ENCODE results near the gene GPSM3. TPM values are rescaled to one million over a fixed set of nuclear protein-coding genes. Genes with fewer than 3 reads are reported as not detected.
A peak's percentile ranks its signal among the peaks of the same experiment; 100 is the strongest.
"Not testable (repeated sequence)": the region's sequence is repeated elsewhere in the genome, so short reads cannot be mapped to it uniquely, and the experiment has no call there.

Gene GPSM3
- total RNA-seq, 6 experiments from 2014 or later, result 4.0 to 10.1 (median 7.6) TPM

DNA sequence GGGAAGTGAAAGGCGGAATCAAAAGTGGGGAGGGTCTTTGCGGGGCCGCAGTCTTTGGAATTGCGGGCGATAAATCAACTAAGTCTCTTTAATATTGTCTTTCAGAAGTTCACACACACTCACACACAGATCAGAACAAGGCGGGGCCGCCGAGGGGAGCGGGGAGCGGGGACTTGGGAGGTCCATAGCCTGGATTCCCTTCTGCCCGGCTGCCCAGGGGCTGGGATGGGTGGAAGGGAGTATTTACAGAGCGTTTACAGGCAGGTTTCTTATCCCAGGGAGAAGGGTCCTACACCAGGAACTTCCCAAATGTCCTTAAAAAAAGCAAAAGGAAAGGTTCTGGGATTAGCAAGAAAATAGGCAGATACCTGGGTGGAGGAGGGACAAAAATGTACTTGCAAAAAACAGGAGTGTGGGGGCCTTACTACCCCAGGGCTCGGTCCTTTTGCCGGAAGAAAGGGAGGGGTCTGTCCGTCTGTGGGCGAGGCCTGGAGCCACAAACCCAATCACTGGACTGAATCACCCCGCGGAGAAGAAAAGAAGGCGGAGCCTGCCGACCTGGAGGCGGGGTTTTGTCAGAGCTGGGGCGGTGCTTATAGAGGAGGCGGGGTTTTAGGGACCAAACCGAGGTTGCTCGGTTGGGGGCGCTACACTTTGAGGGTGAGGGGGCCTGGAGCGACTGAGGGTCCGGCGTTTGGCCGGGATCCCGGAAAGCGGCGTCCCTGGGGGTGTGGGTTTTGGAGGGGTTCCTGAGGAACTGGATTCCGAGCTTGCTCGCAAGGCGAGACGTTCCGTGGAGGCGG, 44.0 kb downstream of the GPSM3 start:
- Mint-ChIP-seq H3K27me3 (ENCODE audit: insufficient read depth) (peaks cover 7% of the 10 kb centered on the region), H3K36me3 (ENCODE audit: low read depth) (peaks cover 13% of the 10 kb centered on the region; the same call in 1 of the 2 replicates), H3K27ac (no peak overlapping the region), H3K9me3 (no peaks in the 10 kb centered on the region), H3K4me1 (ENCODE audit: low read depth) (peaks cover 27% of the 10 kb centered on the region), H3K4me3 (no peak overlapping the region)
- no peak for DNase-seq
- TF ChIP-seq, protein P1, sequence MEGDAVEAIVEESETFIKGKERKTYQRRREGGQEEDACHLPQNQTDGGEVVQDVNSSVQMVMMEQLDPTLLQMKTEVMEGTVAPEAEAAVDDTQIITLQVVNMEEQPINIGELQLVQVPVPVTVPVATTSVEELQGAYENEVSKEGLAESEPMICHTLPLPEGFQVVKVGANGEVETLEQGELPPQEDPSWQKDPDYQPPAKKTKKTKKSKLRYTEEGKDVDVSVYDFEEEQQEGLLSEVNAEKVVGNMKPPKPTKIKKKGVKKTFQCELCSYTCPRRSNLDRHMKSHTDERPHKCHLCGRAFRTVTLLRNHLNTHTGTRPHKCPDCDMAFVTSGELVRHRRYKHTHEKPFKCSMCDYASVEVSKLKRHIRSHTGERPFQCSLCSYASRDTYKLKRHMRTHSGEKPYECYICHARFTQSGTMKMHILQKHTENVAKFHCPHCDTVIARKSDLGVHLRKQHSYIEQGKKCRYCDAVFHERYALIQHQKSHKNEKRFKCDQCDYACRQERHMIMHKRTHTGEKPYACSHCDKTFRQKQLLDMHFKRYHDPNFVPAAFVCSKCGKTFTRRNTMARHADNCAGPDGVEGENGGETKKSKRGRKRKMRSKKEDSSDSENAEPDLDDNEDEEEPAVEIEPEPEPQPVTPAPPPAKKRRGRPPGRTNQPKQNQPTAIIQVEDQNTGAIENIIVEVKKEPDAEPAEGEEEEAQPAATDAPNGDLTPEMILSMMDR (IDR thresholded peaks at IDR 0.05), result no peak

DNA sequence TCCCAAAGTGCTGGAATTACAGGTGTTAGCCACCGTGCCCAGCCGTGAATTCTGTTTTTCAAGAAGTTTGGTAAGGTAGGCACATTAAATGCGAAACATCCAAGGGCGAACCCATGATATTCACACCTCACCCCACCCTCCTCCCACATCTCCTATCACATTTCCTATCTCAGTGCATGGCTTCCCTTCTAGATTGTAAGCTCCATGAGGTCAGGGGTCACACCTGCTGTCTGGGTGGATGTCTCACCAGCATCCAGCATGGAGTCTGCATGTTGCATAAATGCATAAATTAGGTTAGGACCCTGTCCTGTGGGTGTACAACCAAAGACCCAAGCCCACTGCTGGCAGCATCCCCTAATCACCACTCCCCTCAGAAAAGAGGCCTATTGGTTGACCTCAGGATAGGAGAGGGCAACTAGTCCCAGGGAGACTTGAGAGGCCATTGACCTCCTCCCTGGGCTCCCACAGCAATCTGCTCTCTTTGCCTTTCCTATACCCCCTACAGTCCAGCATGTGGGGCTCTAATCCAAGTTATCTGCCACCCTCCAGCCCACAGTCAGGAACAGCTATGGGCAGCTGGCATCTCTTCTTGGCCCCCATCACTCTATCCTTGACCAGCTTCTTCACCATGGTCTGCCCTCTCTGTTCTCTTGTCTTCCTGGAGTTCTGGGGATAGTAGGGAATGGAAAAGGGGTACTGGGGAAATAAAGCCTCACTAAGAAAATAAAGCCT, 44.9 kb downstream of the GPSM3 start:
- no peak overlapping the region for H3K4me3 Mint-ChIP-seq
- no peak overlapping the region for H3K27ac Mint-ChIP-seq
- peaks cover 13% of the 10 kb centered on the region; the same call in 1 of the 2 replicates for H3K36me3 Mint-ChIP-seq (ENCODE audit: low read depth)
- peaks cover 18% of the 10 kb centered on the region for H3K4me1 Mint-ChIP-seq (ENCODE audit: low read depth)
- H3K9me3 Mint-ChIP-seq, result no peaks in the 10 kb centered on the region
- H3K27me3 Mint-ChIP-seq (ENCODE audit: insufficient read depth), result peaks cover 7% of the 10 kb centered on the region
- TF ChIP-seq, protein P1 (IDR thresholded peaks at IDR 0.05), result no peak
- no peak for DNase-seq

DNA sequence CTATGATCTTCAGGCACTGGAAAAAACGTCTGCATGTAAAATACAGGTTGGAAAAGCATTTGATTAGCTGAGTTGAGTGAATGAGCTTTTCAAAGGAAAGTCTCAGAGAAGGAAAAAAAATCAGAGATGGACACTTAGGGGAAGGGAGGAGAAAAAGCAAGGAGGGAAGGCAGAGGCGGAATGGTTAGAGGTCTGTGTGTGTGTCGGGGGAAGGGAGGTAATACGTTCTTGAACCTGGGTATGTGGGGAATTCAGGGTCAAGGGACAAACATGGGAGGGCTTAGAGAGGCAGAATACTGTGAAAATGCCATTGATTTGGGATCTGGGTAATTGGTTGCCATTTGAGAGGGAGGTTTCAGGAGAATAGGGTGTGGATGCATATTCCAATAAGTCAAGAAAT, 45.8 kb downstream of the GPSM3 start:
- DNase-seq, result no peak
- no peak overlapping the region for H3K27ac Mint-ChIP-seq
- H3K36me3 Mint-ChIP-seq (ENCODE audit: low read depth), result peaks cover 13% of the 10 kb centered on the region; the same call in 1 of the 2 replicates
- H3K4me3 Mint-ChIP-seq, result no peak overlapping the region
- peaks cover 10% of the 10 kb centered on the region for H3K27me3 Mint-ChIP-seq (ENCODE audit: insufficient read depth)
- no peaks in the 10 kb centered on the region for H3K9me3 Mint-ChIP-seq
- TF ChIP-seq, protein P1 (IDR thresholded peaks at IDR 0.05), result no peak
- peaks cover 10% of the 10 kb centered on the region for H3K4me1 Mint-ChIP-seq (ENCODE audit: low read depth)

DNA sequence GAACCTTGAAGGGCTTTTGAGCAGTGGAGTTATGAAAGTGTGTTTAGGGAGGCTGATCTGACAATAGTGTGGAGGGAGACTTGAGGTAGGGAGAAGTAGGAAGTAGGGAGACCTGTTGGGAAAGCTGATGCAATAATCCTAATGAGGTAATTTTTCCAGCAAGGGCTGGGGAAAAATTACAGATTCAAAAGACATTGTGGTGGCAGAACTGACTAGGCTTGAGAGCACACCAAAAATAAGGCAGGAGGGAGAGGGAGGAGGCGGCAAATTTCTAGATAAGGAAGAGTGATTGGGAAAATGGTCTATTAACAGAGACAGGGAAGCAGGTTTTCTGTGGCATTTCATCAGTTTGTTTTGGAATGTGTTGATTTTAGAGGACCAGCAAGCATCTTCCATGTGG, 46.2 kb downstream of the GPSM3 start:
- peaks cover 7% of the 10 kb centered on the region for H3K4me1 Mint-ChIP-seq (ENCODE audit: low read depth)
- peaks cover 10% of the 10 kb centered on the region for H3K27me3 Mint-ChIP-seq (ENCODE audit: insufficient read depth)
- no peak overlapping the region for H3K27ac Mint-ChIP-seq
- TF ChIP-seq, protein P1 (IDR thresholded peaks at IDR 0.05), result no peak
- DNase-seq, result no peak
- no peak overlapping the region for H3K4me3 Mint-ChIP-seq
- peaks cover 13% of the 10 kb centered on the region; the same call in 1 of the 2 replicates for H3K36me3 Mint-ChIP-seq (ENCODE audit: low read depth)
- H3K9me3 Mint-ChIP-seq, result no peaks in the 10 kb centered on the region

DNA sequence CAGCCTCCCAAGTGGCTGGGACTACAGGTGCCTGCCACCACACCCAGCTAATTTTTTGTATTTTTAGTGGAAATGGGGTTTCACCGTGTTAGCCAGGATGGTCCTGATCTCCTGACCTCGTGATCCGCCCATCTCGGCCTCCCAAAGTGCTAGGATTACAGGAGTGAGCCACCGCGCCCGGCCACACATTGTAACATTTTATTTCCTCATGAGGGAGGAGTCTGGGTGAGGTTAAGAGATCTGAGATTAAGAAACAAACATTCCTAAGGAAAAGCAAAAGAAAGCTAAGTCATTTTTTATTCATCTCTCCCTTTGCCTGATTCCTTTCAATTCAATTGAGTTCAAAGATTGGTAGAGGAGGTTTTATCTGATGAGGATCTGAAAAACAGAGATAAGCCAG, 48.2 kb downstream of the GPSM3 start:
- H3K9me3 Mint-ChIP-seq; DNase-seq; H3K4me3 Mint-ChIP-seq; H3K4me1 Mint-ChIP-seq (ENCODE audit: low read depth); H3K27ac Mint-ChIP-seq; H3K27me3 Mint-ChIP-seq (ENCODE audit: insufficient read depth): not testable (repeated sequence)
- peaks cover 13% of the 10 kb centered on the region; the same call in 1 of the 2 replicates for H3K36me3 Mint-ChIP-seq (ENCODE audit: low read depth)

Small RNAs within 50 kb of the gene (microRNA-seq; reads per million reads assigned to microRNA genes)
- gene MIR6721 (9.3 reads per million, percentile 7 among the genes with 10 or more reads in this experiment), gene MIR6833 (not detected)

Other genes starting within 250 kb of the GPSM3 start
- gene CFB, start 246.5 kb downstream of the GPSM3 start, total RNA-seq (2021; fragmentation: NEBNext Ultra II Directional; extraction: Animal tissue kit (Norgen Biotek cat#: 25700)), result 1 to 10 TPM in 2 of 6 experiments, under 1 TPM in 3, not detected in 1; 0.33 to 1.3 (median 0.81) TPM
- gene NELFE, start 233.7 kb downstream of the GPSM3 start, total RNA-seq (2021; fragmentation: NEBNext Ultra II Directional; extraction: Animal tissue kit (Norgen Biotek cat#: 25700)), result 10 to 100 TPM; 63.4 to 87.0 (median 78.7) TPM
- gene SKIC2, start 233.5 kb downstream of the GPSM3 start, total RNA-seq (2021; fragmentation: NEBNext Ultra II Directional; extraction: Animal tissue kit (Norgen Biotek cat#: 25700)), result 10 to 100 TPM; 74.0 to 83.3 (median 77.8) TPM
- 10 to 100 TPM; 14.1 to 20.5 (median 16.5) TPM for gene DXO, start 220.5 kb downstream of the GPSM3 start, total RNA-seq (2021; fragmentation: NEBNext Ultra II Directional; extraction: Animal tissue kit (Norgen Biotek cat#: 25700))
- 1 to 10 TPM; 1.2 to 3.2 (median 2.0) TPM for gene C4A, start 210.6 kb downstream of the GPSM3 start, total RNA-seq (2021; fragmentation: NEBNext Ultra II Directional; extraction: Animal tissue kit (Norgen Biotek cat#: 25700))
- 1 to 10 TPM; 1.5 to 2.5 (median 2.0) TPM for gene C4B, start 177.8 kb downstream of the GPSM3 start, total RNA-seq (2021; fragmentation: NEBNext Ultra II Directional; extraction: Animal tissue kit (Norgen Biotek cat#: 25700))
- under 1 TPM in 1 of 6 experiments, not detected in 5; 0.17 TPM for gene CYP21A2, start 154.2 kb downstream of the GPSM3 start, total RNA-seq (2021; fragmentation: NEBNext Ultra II Directional; extraction: Animal tissue kit (Norgen Biotek cat#: 25700))
- gene TNXB, start 83.3 kb downstream of the GPSM3 start, total RNA-seq (2021; fragmentation: NEBNext Ultra II Directional; extraction: Animal tissue kit (Norgen Biotek cat#: 25700)), result 1 to 10 TPM in 1 of 6 experiments, under 1 TPM in 5; 0.28 to 1.4 (median 0.83) TPM
- gene ATF6B, start 64.4 kb downstream of the GPSM3 start, total RNA-seq (2021; fragmentation: NEBNext Ultra II Directional; extraction: Animal tissue kit (Norgen Biotek cat#: 25700)), result 10 to 100 TPM; 80.0 to 96.2 (median 88.7) TPM
- 1 to 10 TPM; 4.3 to 6.0 (median 4.9) TPM for gene FKBPL, start 62.4 kb downstream of the GPSM3 start, total RNA-seq (2021; fragmentation: NEBNext Ultra II Directional; extraction: Animal tissue kit (Norgen Biotek cat#: 25700))
- 1 to 10 TPM; 2.6 to 5.8 (median 5.1) TPM for gene PRRT1, start 40.7 kb downstream of the GPSM3 start, total RNA-seq (2021; fragmentation: NEBNext Ultra II Directional; extraction: Animal tissue kit (Norgen Biotek cat#: 25700))
- 10 to 100 TPM; 15.9 to 21.7 (median 18.6) TPM for gene PPT2, start 38.5 kb downstream of the GPSM3 start, total RNA-seq (2021; fragmentation: NEBNext Ultra II Directional; extraction: Animal tissue kit (Norgen Biotek cat#: 25700))
- 1 to 10 TPM; 3.5 to 4.4 (median 3.7) TPM for gene EGFL8, start 28.0 kb downstream of the GPSM3 start, total RNA-seq (2021; fragmentation: NEBNext Ultra II Directional; extraction: Animal tissue kit (Norgen Biotek cat#: 25700))
- gene AGPAT1, start 16.6 kb downstream of the GPSM3 start, total RNA-seq (2021; fragmentation: NEBNext Ultra II Directional; extraction: Animal tissue kit (Norgen Biotek cat#: 25700)), result 100 to 1,000 TPM in 5 of 6 experiments, 10 to 100 TPM in 1; 88.8 to 114 (median 104) TPM
- gene RNF5, start 14.2 kb downstream of the GPSM3 start, total RNA-seq (2021; fragmentation: NEBNext Ultra II Directional; extraction: Animal tissue kit (Norgen Biotek cat#: 25700)), result 10 to 100 TPM; 30.0 to 37.4 (median 34.7) TPM
- 1 to 10 TPM; 6.2 to 7.6 (median 6.5) TPM for gene AGER, start 8.4 kb downstream of the GPSM3 start, total RNA-seq (2021; fragmentation: NEBNext Ultra II Directional; extraction: Animal tissue kit (Norgen Biotek cat#: 25700))
- gene PBX2, start 2.4 kb downstream of the GPSM3 start, total RNA-seq (2021; fragmentation: NEBNext Ultra II Directional; extraction: Animal tissue kit (Norgen Biotek cat#: 25700)), result 10 to 100 TPM; 50.7 to 61.4 (median 56.2) TPM
- gene NOTCH4, start 31.4 kb upstream of the GPSM3 start, total RNA-seq (2021; fragmentation: NEBNext Ultra II Directional; extraction: Animal tissue kit (Norgen Biotek cat#: 25700)), result under 1 TPM; 0.29 to 0.68 (median 0.48) TPM
- not detected for gene TSBP1, start 179.3 kb upstream of the GPSM3 start, total RNA-seq (2021; fragmentation: NEBNext Ultra II Directional; extraction: Animal tissue kit (Norgen Biotek cat#: 25700))
- not detected for gene BTNL2, start 214.5 kb upstream of the GPSM3 start, total RNA-seq (2021; fragmentation: NEBNext Ultra II Directional; extraction: Animal tissue kit (Norgen Biotek cat#: 25700))
- not detected for gene HLA-DRA, start 247.2 kb upstream of the GPSM3 start, total RNA-seq (2021; fragmentation: NEBNext Ultra II Directional; extraction: Animal tissue kit (Norgen Biotek cat#: 25700))

All from HFFc6 (cell line).